NCI-H2196 treated with DMSO at 0.1 percent for 48 hours (cell line): ENCODE data around the gene CCM2.

Experiments
- DNase-seq: peaks from one replicate; lab custom pipeline; 2025; ENCODE audit not compliant: unreplicated experiment; lab: John Stamatoyannopoulos, UW

Gene CCM2

DNA sequence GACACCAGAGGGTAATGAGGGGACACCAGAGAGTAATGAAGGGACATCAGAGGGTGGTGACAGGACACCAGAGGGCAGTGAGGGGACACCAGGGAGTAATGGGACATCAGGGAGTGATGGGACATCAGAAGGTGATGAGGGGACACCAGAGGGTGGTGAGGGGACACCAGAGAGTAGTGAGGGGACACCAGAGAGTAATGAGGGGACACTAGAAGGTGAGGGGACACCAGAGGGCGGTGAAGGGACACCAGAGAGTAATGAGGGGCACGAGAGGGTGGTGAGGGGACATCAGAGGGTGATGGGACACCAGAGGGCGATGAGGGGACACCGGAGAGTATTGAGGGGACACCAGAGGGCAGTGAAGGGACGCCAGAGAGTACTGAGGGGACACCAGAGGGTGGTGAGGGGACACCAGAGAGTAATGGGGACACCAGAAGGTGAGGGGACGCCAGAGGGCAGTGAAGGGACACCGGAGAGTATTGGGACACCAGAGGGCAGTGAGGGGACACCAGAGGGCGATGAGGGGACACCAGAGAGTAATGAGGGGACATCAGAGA, 78.2 kb downstream of the CCM2 start:
- no peak for DNase-seq

GRCh38 chr7:45080265-45080957, 80.4 kb downstream of the CCM2 start:
- no peak for DNase-seq

DNA sequence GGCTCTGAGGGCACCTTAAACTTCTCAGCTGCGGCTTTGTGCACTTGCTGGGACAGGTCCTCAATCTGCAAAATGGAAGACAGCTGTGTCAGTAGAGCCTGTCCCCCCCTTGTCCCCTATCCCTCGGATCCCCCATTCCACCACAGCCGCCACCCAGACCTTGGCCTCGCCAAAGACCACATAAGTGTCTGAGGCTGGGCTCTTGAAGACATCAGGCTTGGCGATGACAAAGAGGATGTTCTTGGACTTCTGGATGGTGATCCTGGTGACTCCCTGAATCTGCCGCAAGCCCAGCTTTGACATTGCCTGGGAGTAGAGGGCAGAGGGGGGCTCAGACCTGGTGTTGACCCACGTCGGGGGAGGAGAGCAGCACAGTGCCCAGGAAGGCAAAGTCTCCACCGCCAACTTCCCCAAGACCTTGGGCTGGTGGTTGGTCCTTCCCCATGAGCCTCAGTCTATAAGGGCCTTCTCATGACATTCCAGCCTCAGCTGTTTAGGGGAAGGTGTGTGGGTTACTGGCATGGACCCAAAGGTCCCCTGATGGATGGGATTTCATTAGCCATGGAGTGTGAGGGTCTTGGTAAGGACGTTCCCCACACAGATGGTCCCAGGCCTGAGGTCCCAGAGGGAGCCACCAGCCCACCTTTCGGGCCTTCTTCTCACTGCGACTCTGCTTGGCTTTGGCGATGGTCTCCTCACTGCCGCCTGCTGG, 81.1 kb downstream of the CCM2 start:
- no peak for DNase-seq

DNA sequence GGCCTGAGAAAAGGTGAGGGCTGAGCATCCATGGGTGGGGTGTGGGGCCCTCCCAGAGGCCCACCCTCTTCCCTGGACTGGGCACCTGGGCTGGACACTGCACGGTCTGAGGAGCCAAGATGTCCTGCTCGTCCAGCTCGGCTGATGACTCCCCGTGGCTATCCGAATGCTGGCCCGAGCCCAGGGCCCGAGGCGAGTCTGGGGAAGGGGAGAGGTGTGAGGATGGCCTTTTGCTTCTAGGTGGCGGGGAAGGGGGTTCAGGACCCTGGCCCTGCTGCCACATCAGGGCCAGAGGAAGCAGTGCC, 81.6 kb downstream of the CCM2 start:
- no peak for DNase-seq

DNA sequence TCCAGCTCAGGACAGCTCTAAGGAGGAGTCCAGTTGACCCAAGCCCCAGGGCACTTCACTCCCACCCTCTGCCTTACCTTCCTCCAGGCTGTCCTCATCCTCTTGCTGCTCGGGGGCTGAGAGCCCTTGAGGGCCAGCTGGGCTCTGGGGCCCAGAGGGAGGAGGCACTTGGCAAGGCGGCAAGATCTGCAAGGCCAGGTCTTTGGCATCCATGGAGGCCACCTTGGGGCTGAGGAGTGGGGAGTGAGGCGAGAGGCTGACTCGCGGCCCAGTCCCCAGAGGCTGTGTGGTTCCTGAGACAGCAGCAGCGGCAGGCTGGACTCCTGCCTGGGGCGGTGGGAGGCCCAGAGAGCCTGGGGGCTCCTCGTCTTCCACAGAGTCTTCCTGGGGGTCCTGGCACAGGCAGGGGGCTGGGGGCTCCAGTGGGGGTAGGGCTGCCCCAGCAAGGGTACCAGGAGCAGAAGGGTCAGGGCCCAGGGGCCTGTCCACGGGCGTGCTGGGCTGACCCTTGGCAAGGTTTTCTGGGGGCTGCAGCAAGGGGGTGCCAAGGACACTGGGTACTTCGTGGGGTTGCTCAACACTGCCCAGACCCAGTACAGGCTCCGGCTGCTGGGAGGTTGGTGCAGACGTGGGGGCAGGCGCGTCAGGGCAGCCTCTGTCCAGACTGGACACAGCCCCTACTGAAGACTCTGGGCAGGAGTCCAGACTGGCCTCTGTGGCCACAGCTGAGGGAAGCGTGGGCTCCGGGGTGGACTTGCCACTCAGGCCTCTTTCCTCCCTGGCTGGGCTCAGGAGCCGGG, 82.2 kb downstream of the CCM2 start:
- no peak for DNase-seq

DNA sequence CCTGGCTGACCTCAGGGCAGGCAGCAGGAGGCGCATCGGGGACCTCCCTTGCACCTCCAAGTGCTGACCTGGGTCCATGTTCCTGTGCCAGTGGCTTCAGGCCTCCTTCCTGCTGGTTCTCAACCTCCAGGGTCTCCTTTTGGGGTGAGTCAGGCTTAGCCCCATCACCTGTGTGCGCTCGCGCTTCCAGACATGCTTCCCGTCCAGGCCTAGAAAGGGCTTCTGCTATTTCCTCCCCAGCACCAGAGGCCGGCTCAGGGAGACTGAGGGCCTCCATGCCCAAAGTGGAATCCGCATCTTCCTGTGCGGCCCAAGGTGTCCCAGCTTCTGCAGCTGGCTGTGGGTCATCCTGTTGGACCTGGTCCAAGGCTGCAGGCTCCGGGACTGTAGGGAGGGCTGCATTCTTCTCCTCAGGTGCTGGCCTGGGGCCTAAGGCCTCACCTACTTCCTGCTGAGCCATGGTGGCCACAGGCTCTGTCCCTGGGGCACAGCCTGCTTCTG, 82.9 kb downstream of the CCM2 start:
- no peak for DNase-seq

- no peak for DNase-seq
Measured at GRCh38 chr7:45084336-45084735, 84.3 kb downstream of the CCM2 start.

DNA sequence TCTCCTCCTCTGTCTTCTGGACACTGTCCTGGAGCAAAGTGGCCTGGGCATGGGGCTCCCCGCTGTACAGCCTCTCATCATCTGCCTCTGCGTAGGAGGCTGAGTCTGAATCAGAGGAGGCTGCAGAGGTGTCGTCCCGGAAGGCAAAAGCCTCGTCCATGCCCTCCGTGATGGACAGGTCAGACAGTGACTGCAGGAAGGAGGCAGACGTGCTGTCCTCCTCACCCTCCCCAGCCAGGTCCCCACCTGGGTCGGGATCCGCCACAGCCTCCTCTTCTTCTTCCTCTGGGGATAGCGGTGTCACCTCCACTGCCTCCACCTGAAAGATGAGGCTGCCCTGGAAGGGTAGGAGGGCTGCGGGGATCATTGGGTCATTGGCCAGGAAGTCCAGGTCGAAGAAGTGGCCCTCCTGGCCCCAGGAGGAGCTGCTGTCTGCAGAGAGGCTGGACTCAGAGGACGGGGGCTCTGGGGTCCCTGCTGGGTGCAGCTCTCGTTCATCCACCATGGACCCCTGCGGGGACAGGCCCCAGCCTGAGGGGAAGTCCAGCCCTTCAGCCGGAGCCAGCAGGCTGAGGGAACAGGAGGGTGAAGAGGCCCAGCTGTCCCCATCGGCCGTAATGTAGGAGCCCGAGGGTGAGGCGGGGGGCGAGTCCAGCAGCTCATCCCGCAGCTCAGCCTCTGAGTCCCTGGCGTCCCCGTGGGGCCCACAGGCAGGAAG, 85.1 kb downstream of the CCM2 start:
- DNase-seq: no peak

- no peak for DNase-seq
Measured at GRCh38 chr7:45085619-45086200, 85.7 kb downstream of the CCM2 start.

DNA sequence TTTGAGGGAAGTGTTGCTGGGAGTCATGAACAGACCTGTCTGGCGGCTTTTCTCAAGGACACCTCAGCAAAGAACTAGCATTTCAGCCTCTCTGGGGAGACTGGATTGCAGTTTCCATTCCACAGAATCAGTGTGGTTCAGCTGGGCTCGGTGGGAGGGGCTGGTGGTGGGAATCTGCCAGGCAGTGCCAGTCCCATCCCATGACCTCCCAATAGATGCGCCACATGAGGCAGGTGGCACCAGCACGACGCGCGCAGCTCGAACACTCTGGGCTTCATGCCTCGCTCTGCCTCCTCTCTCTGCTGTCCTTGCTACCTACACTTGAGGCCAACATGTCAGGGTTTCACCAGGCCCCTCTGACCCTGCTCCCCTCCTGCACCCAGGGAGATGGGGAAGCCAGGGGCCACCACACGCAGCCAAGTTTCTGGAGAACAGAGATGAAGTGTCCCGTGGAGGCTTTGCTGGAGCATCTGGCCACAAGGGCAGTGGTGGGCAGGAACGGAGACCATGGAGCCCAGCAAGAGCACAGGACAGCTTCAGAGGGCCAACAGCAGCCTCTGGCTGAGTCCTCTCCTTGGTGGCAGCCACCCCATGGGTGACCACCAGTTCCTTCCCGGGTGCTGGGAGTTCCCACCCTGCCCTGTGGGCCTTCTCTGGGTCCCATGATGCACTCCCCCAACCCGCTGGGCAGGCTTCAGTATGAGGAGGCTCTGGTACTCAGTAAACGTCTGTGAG, 86.5 kb downstream of the CCM2 start:
- DNase-seq: no peak

DNA sequence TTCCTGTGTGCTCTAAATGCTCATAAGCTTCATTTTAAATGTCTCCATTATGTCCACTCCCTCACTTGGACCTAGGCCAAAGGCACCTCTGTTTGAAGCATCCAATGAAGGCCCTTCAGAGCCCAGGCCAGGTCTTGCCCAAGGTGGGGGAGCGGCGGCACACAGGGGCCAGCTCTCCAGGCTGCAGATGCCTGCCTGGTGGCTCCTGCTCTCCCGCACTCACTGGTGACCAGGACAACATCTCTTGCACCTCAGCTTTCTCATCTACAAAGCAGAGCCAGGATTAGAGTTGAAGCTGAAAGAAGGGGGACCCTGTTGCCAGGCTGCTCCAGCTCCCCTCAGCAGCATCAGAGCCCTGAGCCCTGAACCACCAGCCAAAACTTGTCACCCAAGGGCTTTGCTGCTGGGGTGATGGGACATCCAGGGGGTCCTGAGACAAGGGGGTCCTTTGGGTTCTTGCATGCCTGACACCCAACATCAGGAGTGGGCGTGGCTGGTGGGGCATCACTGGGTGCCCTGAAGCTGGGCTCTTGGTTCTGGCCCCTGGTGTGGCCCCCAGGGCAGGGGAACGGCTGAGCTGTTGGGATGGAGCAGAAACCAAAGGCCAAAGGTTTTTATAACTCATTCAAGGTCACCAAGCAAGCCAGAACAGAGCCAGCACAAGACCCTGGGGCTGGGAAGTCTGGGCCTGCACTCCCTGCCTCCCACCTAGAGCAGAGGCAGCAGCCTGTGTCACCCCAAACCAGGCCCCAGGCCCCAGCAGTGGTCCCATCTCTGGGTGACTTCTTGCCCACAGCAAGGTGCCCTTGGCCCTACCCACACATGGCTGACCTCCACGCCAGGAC, 87.5 kb downstream of the CCM2 start:
- DNase-seq: no peak

DNA sequence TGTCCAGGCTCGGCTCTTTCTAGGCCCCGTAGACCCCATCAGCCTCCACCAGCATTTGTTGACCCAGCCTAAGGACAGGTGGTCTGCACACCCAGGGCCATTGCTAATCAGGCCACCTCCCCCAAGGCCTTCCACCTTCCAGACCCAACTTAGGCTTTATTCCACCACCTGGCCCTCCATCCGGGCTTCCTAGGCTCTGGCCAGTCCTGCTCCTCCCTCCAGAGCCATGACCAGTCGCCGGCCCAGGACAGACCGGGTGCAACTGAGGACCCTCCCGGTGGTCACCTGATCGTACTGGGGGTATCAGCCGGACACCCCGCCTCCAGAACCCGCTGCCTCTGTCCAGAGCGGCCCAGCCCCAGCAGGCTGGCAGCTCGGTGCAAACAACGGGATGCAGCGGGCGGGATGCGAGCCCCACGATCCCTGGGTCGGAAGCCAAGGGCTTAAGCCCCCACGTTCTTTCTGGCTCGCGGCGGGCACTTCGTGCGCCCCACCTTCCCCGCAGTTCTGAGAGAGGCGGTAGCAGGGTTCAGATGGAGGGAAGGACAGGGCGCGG, 88.2 kb downstream of the CCM2 start:
- DNase-seq: no peak

- DNase-seq: no peak
Measured at GRCh38 chr7:45088821-45089340, 88.9 kb downstream of the CCM2 start, which contains the start of gene NACAD. NACAD (minus strand) TSS chr7:45088969; CDS start chr7:45088894, 75 bp downstream.

- peak; percentile 84 for DNase-seq
Measured at GRCh38 chr7:45089341-45089891, 89.4 kb downstream of the CCM2 start.

DNA sequence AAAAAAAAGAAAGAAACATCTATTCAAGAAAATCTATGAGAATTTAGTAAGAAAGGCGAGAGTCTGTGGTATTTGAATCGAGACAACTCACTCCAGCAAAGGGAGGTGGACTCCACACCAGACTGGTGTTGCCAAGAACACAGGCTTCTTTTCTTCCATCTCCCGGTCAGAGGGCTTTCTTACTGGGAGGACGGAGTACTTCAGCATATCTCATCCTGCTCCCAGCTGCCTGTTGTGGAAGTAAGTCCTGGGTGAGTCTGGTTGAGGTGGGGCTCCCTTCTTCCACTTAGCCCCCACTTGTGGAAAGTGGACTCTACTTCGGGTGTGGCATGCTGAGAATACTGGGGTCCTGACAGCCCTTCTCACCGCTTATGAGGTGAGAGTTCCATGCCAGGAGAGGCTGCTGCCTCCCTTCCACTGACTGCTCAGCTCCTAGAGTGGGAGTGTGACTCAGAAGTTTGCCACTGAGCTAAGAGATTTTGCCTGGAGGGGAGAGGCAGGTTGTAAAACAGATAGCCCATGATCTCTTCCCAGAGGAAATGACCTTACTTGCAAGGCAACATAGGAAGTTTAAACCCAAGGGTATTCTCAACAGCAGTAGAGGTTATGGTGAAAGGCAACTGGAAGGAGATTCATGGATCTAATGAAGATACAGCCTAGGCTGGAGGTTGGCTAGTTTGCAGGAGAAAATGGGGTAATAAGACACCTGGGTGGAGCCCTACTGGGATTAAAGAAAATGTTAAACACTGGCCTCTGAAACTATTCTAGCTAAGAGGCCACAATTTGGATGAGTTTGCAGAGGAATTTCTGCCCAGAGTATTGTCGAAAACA, 92.3 kb downstream of the CCM2 start:
- DNase-seq: no peak

- no peak for DNase-seq
Measured at GRCh38 chr7:45092931-45093235, 92.9 kb downstream of the CCM2 start.
